Erythroblast (primary cell): Measurements from ENCODE around the gene SP7.

ENCODE experiments used
- GATA1 ChIP-seq: IDR thresholded peaks from 2 replicates; pipeline ENCODE4 v1.6.1; 2011; ENCODE audit warnings: low read depth, mild to moderate bottlenecking, control low read depth, low read length, moderate library complexity
- POLR2A ChIP-seq: IDR thresholded peaks from 2 replicates; pipeline ENCODE4 v1.6.1; 2011; ENCODE audit warnings: mild to moderate bottlenecking, low read length

- TF ChIP-seq POLR2A (no peak), GATA1 (no peak)
Measured at GRCh38 chr12:53344824-53345485, 8.8 kb upstream of the SP7 start.
